Sigmoid colon (tissue), 4 donors: ENCODE results near the gene RGS9.

ENCODE experiments used
- CTCF ChIP-seq, 4 experiments: fragments of 450-650 bp in 3 of 4; fragments of 200-600 bp in 1 of 4; IDR thresholded peaks; one replicate each; pipeline ENCODE4 v1.5.1; 2016 to 2019; ENCODE audit warnings: antibody characterized with exemption in 4 of 4, mild to moderate bottlenecking in 3 of 4, moderate library complexity in 2 of 4
- POLR2AphosphoS5 ChIP-seq, 4 donors: sonication (generic); formaldehyde crosslinking; IDR thresholded peaks; one replicate each; pipeline ENCODE4 v1.6.1; 2017; ENCODE audit warnings: antibody characterized with exemption in 4 of 4

DNA sequence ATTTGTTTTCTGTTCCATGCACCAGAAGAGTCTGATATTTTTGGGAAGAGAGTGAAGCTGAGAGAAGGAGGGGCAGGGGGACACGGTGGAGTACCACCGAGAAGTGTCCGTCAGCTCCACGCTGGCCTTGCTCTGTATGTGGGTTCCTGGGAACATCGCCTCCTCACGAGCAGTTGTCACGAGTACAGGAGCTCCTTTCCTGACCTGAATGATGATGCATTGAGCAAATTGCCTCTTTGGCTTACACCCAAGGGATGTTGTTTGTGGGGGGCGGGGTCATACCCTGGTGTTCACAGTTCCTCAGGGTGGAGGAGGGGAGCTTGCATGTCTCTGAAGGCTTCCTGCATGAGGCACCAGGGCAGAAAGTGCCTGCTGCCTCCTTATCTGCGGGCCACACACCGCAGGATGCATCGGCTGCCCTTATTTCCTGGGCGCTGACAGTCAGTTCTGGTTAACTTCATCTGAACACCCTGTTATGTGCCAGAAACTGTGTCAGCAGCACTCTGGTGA lies 36.2 kb downstream of the RGS9 start:
- no peak for TF ChIP-seq CTCF (IDR thresholded peaks at IDR 0.05)
- TF ChIP-seq POLR2AphosphoS5 (IDR thresholded peaks at IDR 0.05): no peak
